Mononuclear cell (primary cell): ENCODE measurements around the gene KRT4. TPM values are rescaled to one million over a fixed set of nuclear protein-coding genes. Genes with fewer than 3 reads are reported as not detected.

ENCODE experiments used
- H3K27me3 ChIP-seq: 2 replicates; pipeline ENCODE4 v1.6.0; 2011; ENCODE audit warnings: low read length, control low read depth; ENCODE audit not compliant: insufficient read depth
- H3K4me1 ChIP-seq: 2 replicates; pipeline ENCODE4 v1.5.1; 2011; ENCODE audit warnings: mild to moderate bottlenecking, low read length, control low read depth; ENCODE audit not compliant: insufficient read depth
- H3K4me3 ChIP-seq: 2 replicates; pipeline ENCODE4 v1.5.1; 2011; ENCODE audit warnings: mild to moderate bottlenecking, low read length, moderate library complexity
- H3K9me3 ChIP-seq: 2 replicates; pipeline ENCODE4 v1.5.1; 2011; ENCODE audit warnings: low read depth, mild to moderate bottlenecking, control low read depth, low read length
- total RNA-seq: library from RNA; depleted of rRNA; stranded (reverse); fragments of >200 nt; gene quantifications from one replicate; pipeline ENCODE4 v1.2.3, GENCODE V29; 2012

The KRT4 gene
- total RNA-seq, 1 donor = not detected

- no peaks in the 10 kb centered on the region for H3K27me3 ChIP-seq
- H3K4me3 ChIP-seq = no peak overlapping the region
- H3K4me1 ChIP-seq = no peaks in the 10 kb centered on the region
- no peaks in the 10 kb centered on the region for H3K9me3 ChIP-seq
Measured at GRCh38 chr12:52819731-52820510, 6.0 kb upstream of the KRT4 start.

GRCh38 chr12:52818887-52819420 is 5.0 kb upstream of the KRT4 start:
- H3K27me3 ChIP-seq = no peaks in the 10 kb centered on the region
- no peak overlapping the region for H3K4me3 ChIP-seq
- no peaks in the 10 kb centered on the region for H3K9me3 ChIP-seq
- no peaks in the 10 kb centered on the region for H3K4me1 ChIP-seq

GRCh38 chr12:52818388-52818787 is 4.5 kb upstream of the KRT4 start:
- Histone ChIP-seq H3K9me3 (no peaks in the 10 kb centered on the region), H3K4me1 (no peaks in the 10 kb centered on the region), H3K27me3 (no peaks in the 10 kb centered on the region), H3K4me3 (no peak overlapping the region)

GRCh38 chr12:52817699-52818238 is 3.9 kb upstream of the KRT4 start:
- H3K4me3 ChIP-seq = no peak overlapping the region
- H3K27me3 ChIP-seq = no peaks in the 10 kb centered on the region
- H3K4me1 ChIP-seq = no peaks in the 10 kb centered on the region
- H3K9me3 ChIP-seq = no peaks in the 10 kb centered on the region

GRCh38 chr12:52817003-52817698 is 3.2 kb upstream of the KRT4 start:
- H3K4me1 ChIP-seq = no peaks in the 10 kb centered on the region
- H3K4me3 ChIP-seq = no peak overlapping the region
- no peaks in the 10 kb centered on the region for H3K27me3 ChIP-seq
- no peaks in the 10 kb centered on the region for H3K9me3 ChIP-seq

- no peaks in the 10 kb centered on the region for H3K4me1 ChIP-seq
- H3K9me3 ChIP-seq = no peaks in the 10 kb centered on the region
- no peaks in the 10 kb centered on the region for H3K27me3 ChIP-seq
- H3K4me3 ChIP-seq = no peak overlapping the region
Measured at GRCh38 chr12:52815676-52816588, 2.0 kb upstream of the KRT4 start.

- no peaks in the 10 kb centered on the region for H3K9me3 ChIP-seq
- H3K4me1 ChIP-seq = no peaks in the 10 kb centered on the region
- H3K4me3 ChIP-seq = no peak overlapping the region
- H3K27me3 ChIP-seq = no peaks in the 10 kb centered on the region
Measured at GRCh38 chr12:52815161-52815560, 1.2 kb upstream of the KRT4 start.

GRCh38 chr12:52814710-52815155 is 817 bp upstream of the KRT4 start:
- H3K27me3 ChIP-seq = no peaks in the 10 kb centered on the region
- H3K9me3 ChIP-seq = no peaks in the 10 kb centered on the region
- no peak overlapping the region for H3K4me3 ChIP-seq
- no peaks in the 10 kb centered on the region for H3K4me1 ChIP-seq

GRCh38 chr12:52813203-52813819 is 605 bp downstream of the KRT4 start:
- H3K4me1 ChIP-seq = no peaks in the 10 kb centered on the region
- H3K4me3 ChIP-seq = no peak overlapping the region
- H3K9me3 ChIP-seq = no peaks in the 10 kb centered on the region
- no peaks in the 10 kb centered on the region for H3K27me3 ChIP-seq

- Histone ChIP-seq H3K4me3 (no peak overlapping the region), H3K4me1 (no peaks in the 10 kb centered on the region), H3K27me3 (no peaks in the 10 kb centered on the region), H3K9me3 (no peaks in the 10 kb centered on the region)
Measured at GRCh38 chr12:52812749-52813148, 1.2 kb downstream of the KRT4 start.

- Histone ChIP-seq H3K27me3 (no peaks in the 10 kb centered on the region), H3K4me3 (no peak overlapping the region), H3K9me3 (no peaks in the 10 kb centered on the region), H3K4me1 (no peaks in the 10 kb centered on the region)
Measured at GRCh38 chr12:52812073-52812400, 1.9 kb downstream of the KRT4 start.

- Histone ChIP-seq H3K9me3 (no peaks in the 10 kb centered on the region), H3K4me3 (no peak overlapping the region), H3K27me3 (no peaks in the 10 kb centered on the region), H3K4me1 (no peaks in the 10 kb centered on the region)
Measured at GRCh38 chr12:52811191-52812072, 2.5 kb downstream of the KRT4 start.

- no peaks in the 10 kb centered on the region for H3K4me1 ChIP-seq
- no peak overlapping the region for H3K4me3 ChIP-seq
- H3K9me3 ChIP-seq = no peaks in the 10 kb centered on the region
- H3K27me3 ChIP-seq = no peaks in the 10 kb centered on the region
Measured at GRCh38 chr12:52810554-52810953, 3.4 kb downstream of the KRT4 start.

- no peak overlapping the region for H3K4me3 ChIP-seq
- H3K27me3 ChIP-seq = no peaks in the 10 kb centered on the region
- no peaks in the 10 kb centered on the region for H3K4me1 ChIP-seq
- no peaks in the 10 kb centered on the region for H3K9me3 ChIP-seq
Measured at GRCh38 chr12:52809166-52809565, 4.8 kb downstream of the KRT4 start.
